Transverse colon (tissue), 4 donors: ENCODE results near the gene CCDC15.

Experiments
- POLR2A ChIP-seq: fragments of 450-650 bp; IDR thresholded peaks from one replicate; pipeline ENCODE4 v1.6.1; 2016; ENCODE audit warnings: antibody characterized with exemption, mild to moderate bottlenecking, moderate library complexity
- POLR2AphosphoS5 ChIP-seq, 3 donors: sonication (generic); formaldehyde crosslinking; IDR thresholded peaks; one replicate each; pipeline ENCODE4 v1.6.1; 2016; ENCODE audit warnings: antibody characterized with exemption in 3 of 3
- TF ChIP-seq, protein P1 (sequence below), 5 experiments: fragments of 200-600 bp in 3 of 5; fragments of 450-650 bp in 2 of 5; sonication (generic) in 3 of 5; IDR thresholded peaks; 1 replicate in 2 of 5; 2 replicates in 3 of 5; pipeline ENCODE4 v1.5.1; 2016 to 2017; ENCODE audit warnings: antibody characterized with exemption in 5 of 5, inconsistent platforms in 3 of 5, mild to moderate bottlenecking in 2 of 5, moderate library complexity in 1 of 5

DNA sequence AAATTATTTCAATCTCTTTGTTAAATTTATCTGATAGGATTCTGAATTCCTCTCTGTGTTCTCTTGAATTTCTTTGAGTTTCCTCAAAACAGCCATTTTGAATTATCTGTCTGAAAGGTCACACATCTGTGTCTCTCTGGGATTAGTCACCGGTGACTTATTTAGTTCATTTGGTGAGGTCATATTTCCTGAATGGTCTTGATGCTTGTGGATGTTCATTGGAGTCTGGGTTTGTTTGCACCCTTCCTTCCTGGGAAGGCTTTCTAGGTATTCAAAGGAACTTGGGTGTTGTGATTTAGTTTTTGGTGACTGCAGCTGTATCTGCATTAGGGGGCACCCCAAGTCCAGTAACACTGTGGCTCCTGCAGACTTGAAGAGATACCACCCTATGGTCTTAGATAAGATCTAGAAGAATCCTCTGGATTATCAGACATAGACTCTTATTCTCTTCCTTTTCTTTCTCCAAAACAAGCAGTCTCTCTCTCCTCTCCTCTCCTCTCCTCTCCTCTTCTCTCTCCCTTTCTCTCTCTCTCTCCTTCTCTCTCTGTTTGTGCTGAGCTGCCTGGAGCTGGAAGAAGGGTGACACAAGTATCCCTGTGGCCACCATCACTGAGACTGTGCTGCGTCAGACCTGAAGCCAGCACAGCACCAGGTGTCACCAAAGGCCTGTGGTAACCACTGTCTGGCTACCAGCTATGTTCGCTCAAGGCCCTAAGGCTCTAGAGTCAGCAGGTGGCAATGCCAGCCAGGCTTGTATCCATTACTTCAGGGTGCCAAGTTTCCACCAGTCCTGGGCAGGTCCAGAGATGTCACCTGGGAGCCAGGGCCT is 38.2 kb upstream of the CCDC15 start:
- TF ChIP-seq POLR2A (no peak), POLR2AphosphoS5 (IDR thresholded peaks at IDR 0.05) (no peak)
- TF ChIP-seq, protein P1, sequence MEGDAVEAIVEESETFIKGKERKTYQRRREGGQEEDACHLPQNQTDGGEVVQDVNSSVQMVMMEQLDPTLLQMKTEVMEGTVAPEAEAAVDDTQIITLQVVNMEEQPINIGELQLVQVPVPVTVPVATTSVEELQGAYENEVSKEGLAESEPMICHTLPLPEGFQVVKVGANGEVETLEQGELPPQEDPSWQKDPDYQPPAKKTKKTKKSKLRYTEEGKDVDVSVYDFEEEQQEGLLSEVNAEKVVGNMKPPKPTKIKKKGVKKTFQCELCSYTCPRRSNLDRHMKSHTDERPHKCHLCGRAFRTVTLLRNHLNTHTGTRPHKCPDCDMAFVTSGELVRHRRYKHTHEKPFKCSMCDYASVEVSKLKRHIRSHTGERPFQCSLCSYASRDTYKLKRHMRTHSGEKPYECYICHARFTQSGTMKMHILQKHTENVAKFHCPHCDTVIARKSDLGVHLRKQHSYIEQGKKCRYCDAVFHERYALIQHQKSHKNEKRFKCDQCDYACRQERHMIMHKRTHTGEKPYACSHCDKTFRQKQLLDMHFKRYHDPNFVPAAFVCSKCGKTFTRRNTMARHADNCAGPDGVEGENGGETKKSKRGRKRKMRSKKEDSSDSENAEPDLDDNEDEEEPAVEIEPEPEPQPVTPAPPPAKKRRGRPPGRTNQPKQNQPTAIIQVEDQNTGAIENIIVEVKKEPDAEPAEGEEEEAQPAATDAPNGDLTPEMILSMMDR (IDR thresholded peaks at IDR 0.05), result no peak
